ENCODE results near the gene XIAP. TPM values are rescaled to one million over a fixed set of nuclear protein-coding genes. Genes with fewer than 3 reads are reported as not detected.

Gene XIAP
- total and polyA plus RNA-seq, 9 of the 15 experiments (the other 6 are each of a cell fraction or from before 2014, with no cell fraction given): 5.7 to 40.5 (median 19.8) TPM

DNA sequence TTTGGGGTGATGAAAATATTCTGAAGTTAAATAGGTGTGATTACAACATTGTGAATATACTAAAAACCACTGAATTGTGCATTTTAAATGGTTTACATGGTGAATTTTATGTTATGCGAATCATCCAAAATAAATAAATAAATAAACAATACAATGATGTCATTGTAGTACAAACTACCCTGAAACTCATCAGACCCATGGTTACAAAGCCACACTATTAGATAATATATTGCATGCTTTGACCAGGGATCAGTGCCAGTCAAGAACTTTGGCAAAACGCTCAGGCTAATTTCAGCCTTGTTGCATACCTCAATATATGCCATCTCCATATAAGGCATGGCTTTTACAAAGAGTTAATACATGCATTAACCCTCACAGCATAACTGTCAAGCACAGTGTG is 45.5 kb upstream of the XIAP start:
- in situ Hi-C loops (cut with MboI) (no loop called here), intact Hi-C loops (cut with micrococcal nuclease) (no loop called here)
- BruUV-seq (replicated peaks): no TSS peak

More for the DNA sequence above, 45.5 kb upstream of the XIAP start:
- 79% methylated on average over 2 of the region's 2 CpGs for WGBS (ENCODE audit: insufficient coverage, low coverage, missing lambda C conversion rate)
- DNase-seq (ENCODE audit: extremely low read depth in 1 of 4, low spot score in 3 of 4) (no peak), ATAC-seq (no peak), FAIRE-seq (no peak)
- Histone ChIP-seq H4K20me1 (replicated peaks; ENCODE audit: control insufficient read depth, insufficient read depth, low read length) (no peaks in the 10 kb centered on the region), H3K27ac (ENCODE audit: extremely low read depth, low read depth, low read length) (no peak overlapping the region), H3K36me3 (ENCODE audit: control insufficient read depth, insufficient read depth, low read length) (no peaks in the 10 kb centered on the region), H3K4me2 (ENCODE audit: insufficient read depth, low read length) (no peak overlapping the region), H3K9ac (ENCODE audit: insufficient read depth in 1 of 2, low read depth in 2 of 2, low read length in 2 of 2) (no peak overlapping the region), H3K4me1 (replicated peaks in 1 of 2; ENCODE audit: control insufficient read depth in 2 of 2, insufficient read depth in 2 of 2, low read length in 2 of 2) (no peaks in the 10 kb centered on the region; a peak in 1 of 5 replicates), H2AFZ (ENCODE audit: low read depth, low read length) (no peak overlapping the region), H3K27me3 (ENCODE audit: control insufficient read depth in 2 of 2, insufficient read depth in 2 of 2, low read length in 2 of 2) (no peaks in the 10 kb centered on the region), H3K79me2 (ENCODE audit: control insufficient read depth, insufficient read depth, low read length) (no peaks in the 10 kb centered on the region), H3K9me1 (ENCODE audit: control insufficient read depth, insufficient read depth, low read length) (no peaks in the 10 kb centered on the region), H3K9me3 (replicated peaks; ENCODE audit: control insufficient read depth, insufficient read depth, low read depth, low read length) (no peaks in the 10 kb centered on the region), H3K4me3 (no peak overlapping the region)
- POLR2A ChIA-PET: no interaction called here
- CTCF ChIA-PET (ENCODE audit: low intra/inter-chr PET ratio): no interaction called here
- no peak for TF ChIP-seq SOX6 (IDR thresholded peaks at IDR 0.05)
- no peak for TF ChIP-seq ERF (CRISPR knock-in tag; IDR thresholded peaks at IDR 0.05)
- TF ChIP-seq KAT8 (IDR thresholded peaks at IDR 0.05; ENCODE audit: low read depth): no peak
- TF ChIP-seq EGR1 (conservative IDR thresholded peaks at IDR 0.05): no peak
- TF ChIP-seq ZNF384 (IDR thresholded peaks at IDR 0.05; ENCODE audit: low read depth, low read length): no peak
- TF ChIP-seq, protein P1, sequence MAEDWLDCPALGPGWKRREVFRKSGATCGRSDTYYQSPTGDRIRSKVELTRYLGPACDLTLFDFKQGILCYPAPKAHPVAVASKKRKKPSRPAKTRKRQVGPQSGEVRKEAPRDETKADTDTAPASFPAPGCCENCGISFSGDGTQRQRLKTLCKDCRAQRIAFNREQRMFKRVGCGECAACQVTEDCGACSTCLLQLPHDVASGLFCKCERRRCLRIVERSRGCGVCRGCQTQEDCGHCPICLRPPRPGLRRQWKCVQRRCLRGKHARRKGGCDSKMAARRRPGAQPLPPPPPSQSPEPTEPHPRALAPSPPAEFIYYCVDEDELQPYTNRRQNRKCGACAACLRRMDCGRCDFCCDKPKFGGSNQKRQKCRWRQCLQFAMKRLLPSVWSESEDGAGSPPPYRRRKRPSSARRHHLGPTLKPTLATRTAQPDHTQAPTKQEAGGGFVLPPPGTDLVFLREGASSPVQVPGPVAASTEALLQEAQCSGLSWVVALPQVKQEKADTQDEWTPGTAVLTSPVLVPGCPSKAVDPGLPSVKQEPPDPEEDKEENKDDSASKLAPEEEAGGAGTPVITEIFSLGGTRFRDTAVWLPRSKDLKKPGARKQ (CRISPR knock-in tag; IDR thresholded peaks at IDR 0.05): no peak
- TF ChIP-seq MTA2 (IDR thresholded peaks at IDR 0.05; ENCODE audit: low read depth): no peak
- no peak for TF ChIP-seq NELFE (IDR thresholded peaks at IDR 0.05; ENCODE audit: insufficient read depth, insufficient read length)
- TF ChIP-seq NCOA2 (IDR thresholded peaks at IDR 0.05; ENCODE audit: partially characterized antibody in 2 of 2): no peak
